Activated CD4-positive, alpha-beta T cell treated with anti-CD3 and anti-CD28 coated beads for 1 hour (primary cell): Measurements from ENCODE around the gene SPINK4.
A peak's percentile ranks its signal among the peaks of the same experiment; 100 is the strongest.

Experiments
- DNase-seq: peaks from one replicate; pipeline ENCODE4 v3.0.0-alpha.2; 2020

Gene SPINK4

GRCh38 chr9:33263131-33264002 is 23.4 kb downstream of the SPINK4 start:
- no peak for DNase-seq

- no peak for DNase-seq
These were observed 24.1 kb downstream of the SPINK4 start for GRCh38 chr9:33264003-33264472.

- DNase-seq = peak; percentile 99
These were observed 24.7 kb downstream of the SPINK4 start, which contains the start of the genes BAG1 and CHMP5 for GRCh38 chr9:33264473-33265177. Gene BAG1 (minus strand): TSS chr9:33264708. Gene CHMP5 (plus strand): TSS chr9:33265049. CDS start chr9:33265079, 30 bp downstream.

- DNase-seq = no peak
These were observed 25.4 kb downstream of the SPINK4 start for GRCh38 chr9:33265211-33265865.

GRCh38 chr9:33267151-33267767 is 27.3 kb downstream of the SPINK4 start:
- no peak for DNase-seq

- no peak for DNase-seq
These were observed 30.2 kb downstream of the SPINK4 start for GRCh38 chr9:33270146-33270545.

- DNase-seq = no peak
These were observed 32.1 kb downstream of the SPINK4 start for GRCh38 chr9:33272061-33272460.

- no peak for DNase-seq
These were observed 33.5 kb downstream of the SPINK4 start for GRCh38 chr9:33273266-33273971.

- DNase-seq = no peak
These were observed 34.0 kb downstream of the SPINK4 start for GRCh38 chr9:33273972-33274328.

- DNase-seq = no peak
These were observed 37.5 kb downstream of the SPINK4 start for GRCh38 chr9:33277484-33277883.

GRCh38 chr9:33285502-33285901 is 45.5 kb downstream of the SPINK4 start:
- DNase-seq = no peak

- DNase-seq = peak; percentile 12
These were observed 47.1 kb downstream of the SPINK4 start for GRCh38 chr9:33287087-33287490.

- DNase-seq = no peak
These were observed 48.3 kb downstream of the SPINK4 start for GRCh38 chr9:33288235-33288634.

- no peak for DNase-seq
These were observed 49.0 kb downstream of the SPINK4 start for GRCh38 chr9:33288828-33289483.

- peak; percentile 8 for DNase-seq
These were observed 49.5 kb downstream of the SPINK4 start for GRCh38 chr9:33289496-33289895.

GRCh38 chr9:33289936-33290246 is 49.9 kb downstream of the SPINK4 start:
- DNase-seq = no peak

GRCh38 chr9:33290247-33291030 is 50.5 kb downstream of the SPINK4 start, which contains the start of gene NFX1:
Gene NFX1 (plus strand): TSS chr9:33290516. CDS start chr9:33290573, 57 bp downstream.
- peak; percentile 98 for DNase-seq

- DNase-seq = no peak
These were observed 51.0 kb downstream of the SPINK4 start for GRCh38 chr9:33291031-33291397.

GRCh38 chr9:33291901-33292300 is 51.9 kb downstream of the SPINK4 start:
- no peak for DNase-seq

- DNase-seq = no peak
These were observed 53.8 kb downstream of the SPINK4 start for GRCh38 chr9:33293782-33294181.
